ENCODE results near the gene ZNRF2. TPM values are rescaled to one million over a fixed set of nuclear protein-coding genes. Genes with fewer than 3 reads are reported as not detected.
"Not testable (repeated sequence)": the region's sequence is repeated elsewhere in the genome, so short reads cannot be mapped to it uniquely, and the experiment has no call there.

Gene ZNRF2
- total RNA-seq, 1 donor from 2014 or later, result 9.3 TPM

DNA sequence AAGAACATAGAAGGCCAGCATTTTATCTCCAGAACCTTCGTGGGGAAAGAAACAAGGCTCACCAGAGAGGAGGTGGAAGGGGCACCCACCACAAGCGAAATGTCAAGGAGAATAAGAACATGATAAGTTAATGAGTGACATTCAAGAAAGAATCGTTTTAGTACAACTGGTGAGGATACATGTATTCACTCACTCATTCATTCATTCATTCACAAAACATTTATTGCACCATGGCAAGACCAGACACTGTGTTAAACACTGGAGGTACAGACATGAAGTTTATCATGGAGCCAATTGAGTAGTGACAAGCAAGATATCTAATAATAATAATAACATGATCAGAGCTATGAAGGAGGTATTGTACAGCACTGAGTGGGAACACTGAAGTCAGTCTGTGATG is 1.7 kb upstream of the ZNRF2 start:
- intact Hi-C loops (cut with micrococcal nuclease), result no loop called here
- Mint-ChIP-seq H3K36me3 (ENCODE audit: low read depth) (peaks cover 10% of the 10 kb centered on the region), H3K9me3 (peaks cover 11% of the 10 kb centered on the region), H3K4me3 (no peak overlapping the region), H3K4me1 (ENCODE audit: low read depth) (peaks cover 29% of the 10 kb centered on the region), H3K27ac (no peak overlapping the region), H3K27me3 (ENCODE audit: insufficient read depth) (no peaks in the 10 kb centered on the region)
- DNase-seq (ENCODE audit: low spot score), result no peak

DNA sequence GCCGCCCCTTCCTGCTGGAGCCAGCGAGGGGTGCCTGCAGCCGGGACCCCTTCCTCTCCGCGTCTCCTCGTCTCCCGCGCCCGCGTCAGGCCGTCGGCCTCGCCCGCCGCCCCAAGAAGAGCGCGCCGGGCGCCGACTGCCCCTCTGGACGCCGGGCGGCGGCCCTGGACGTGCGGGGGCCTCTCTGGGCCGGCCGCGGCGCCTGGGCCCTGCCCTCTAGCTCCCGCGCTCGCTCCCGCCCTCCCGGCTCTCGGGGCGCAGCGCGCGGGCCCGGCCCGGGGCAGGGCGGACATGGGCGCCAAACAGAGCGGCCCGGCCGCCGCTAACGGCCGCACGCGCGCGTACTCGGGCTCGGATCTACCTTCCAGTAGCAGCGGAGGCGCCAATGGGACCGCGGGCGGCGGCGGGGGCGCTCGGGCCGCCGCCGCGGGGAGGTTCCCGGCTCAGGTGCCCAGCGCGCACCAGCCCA is 704 bp downstream of the ZNRF2 start:
- intact Hi-C loops (cut with micrococcal nuclease), result loop anchor here (2.0 kb wide), 1 partner anchor 128 kb away; no protein-coding TSS in a partner anchor
- Mint-ChIP-seq H3K4me3 (peak overlapping the region; percentile 78), H3K27ac (no peak overlapping the region), H3K36me3 (ENCODE audit: low read depth) (peaks cover 11% of the 10 kb centered on the region), H3K9me3 (peaks cover 11% of the 10 kb centered on the region), H3K4me1 (ENCODE audit: low read depth) (peaks cover 45% of the 10 kb centered on the region), H3K27me3 (ENCODE audit: insufficient read depth) (no peaks in the 10 kb centered on the region)
- DNase-seq (ENCODE audit: low spot score), result no peak

DNA sequence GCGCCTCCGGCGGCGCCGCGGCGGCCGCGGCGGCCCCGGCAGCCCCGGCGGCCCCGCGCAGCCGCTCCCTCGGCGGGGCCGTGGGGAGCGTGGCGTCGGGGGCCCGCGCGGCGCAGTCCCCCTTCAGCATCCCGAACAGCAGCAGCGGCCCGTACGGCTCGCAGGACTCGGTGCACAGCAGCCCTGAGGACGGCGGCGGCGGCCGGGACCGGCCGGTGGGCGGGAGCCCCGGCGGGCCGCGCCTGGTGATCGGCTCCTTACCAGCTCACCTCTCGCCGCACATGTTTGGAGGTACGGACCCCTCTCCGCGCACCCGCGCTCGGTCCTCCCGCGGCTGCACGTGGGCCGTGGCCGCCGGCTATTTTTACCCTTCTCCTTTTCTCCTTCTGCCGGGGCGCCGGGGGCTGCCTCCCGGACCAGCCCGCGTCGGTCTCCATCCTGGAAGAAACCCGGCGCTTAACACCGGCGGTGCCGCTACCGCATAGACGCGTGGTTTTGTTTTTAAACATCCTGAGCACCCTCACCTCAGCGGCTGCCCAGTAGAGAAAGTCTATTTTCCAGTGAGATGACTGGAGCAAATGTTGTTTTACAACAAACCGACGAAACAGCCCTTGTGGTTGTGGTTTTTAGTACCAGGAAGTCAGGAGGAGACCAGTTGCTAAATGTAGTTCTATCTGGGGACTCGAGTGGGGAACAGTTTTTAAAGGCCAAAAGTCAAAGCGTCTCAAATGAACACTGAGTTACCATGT is 1.3 kb downstream of the ZNRF2 start:
- Mint-ChIP-seq H3K4me3 (peak overlapping the region; percentile 98), H3K4me1 (ENCODE audit: low read depth) (peaks cover 50% of the 10 kb centered on the region), H3K36me3 (ENCODE audit: low read depth) (peaks cover 11% of the 10 kb centered on the region), H3K27me3 (ENCODE audit: insufficient read depth) (no peaks in the 10 kb centered on the region), H3K9me3 (peaks cover 11% of the 10 kb centered on the region), H3K27ac (peak overlapping the region; percentile 100)
- peak; percentile 66 for DNase-seq (ENCODE audit: low spot score)
- intact Hi-C loops (cut with micrococcal nuclease), result loop anchor here (1.0 to 2.0 kb wide), 5 partner anchors 23 to 185 kb away; no protein-coding TSS in a partner anchor

DNA sequence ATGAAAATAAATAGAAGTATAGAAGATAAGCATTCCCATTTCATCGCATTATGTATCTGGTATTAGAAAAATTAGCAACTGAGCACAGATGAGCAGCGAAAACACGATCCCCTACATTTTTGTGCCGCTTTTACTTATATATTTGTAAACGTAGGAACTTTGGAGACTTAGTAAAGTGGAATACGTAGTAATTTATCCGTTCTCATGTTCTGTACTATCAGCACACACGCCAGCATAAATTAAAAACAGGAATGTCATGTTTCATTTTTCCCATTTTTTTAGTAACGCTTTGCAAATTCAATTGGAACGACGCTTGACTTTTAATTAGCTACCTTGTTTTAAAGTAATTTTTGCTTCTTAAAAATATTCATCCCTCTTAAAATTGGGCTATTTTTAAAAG is 2.4 kb downstream of the ZNRF2 start:
- H3K4me3 Mint-ChIP-seq, result peak overlapping the region; percentile 98
- peaks cover 11% of the 10 kb centered on the region for H3K9me3 Mint-ChIP-seq
- DNase-seq (ENCODE audit: low spot score), result no peak
- intact Hi-C loops (cut with micrococcal nuclease), result loop anchor here (1.0 to 2.0 kb wide), 4 partner anchors 22 to 184 kb away; no protein-coding TSS in a partner anchor
- no peaks in the 10 kb centered on the region for H3K27me3 Mint-ChIP-seq (ENCODE audit: insufficient read depth)
- H3K36me3 Mint-ChIP-seq (ENCODE audit: low read depth), result peaks cover 14% of the 10 kb centered on the region
- peaks cover 50% of the 10 kb centered on the region for H3K4me1 Mint-ChIP-seq (ENCODE audit: low read depth)
- no peak overlapping the region for H3K27ac Mint-ChIP-seq

DNA sequence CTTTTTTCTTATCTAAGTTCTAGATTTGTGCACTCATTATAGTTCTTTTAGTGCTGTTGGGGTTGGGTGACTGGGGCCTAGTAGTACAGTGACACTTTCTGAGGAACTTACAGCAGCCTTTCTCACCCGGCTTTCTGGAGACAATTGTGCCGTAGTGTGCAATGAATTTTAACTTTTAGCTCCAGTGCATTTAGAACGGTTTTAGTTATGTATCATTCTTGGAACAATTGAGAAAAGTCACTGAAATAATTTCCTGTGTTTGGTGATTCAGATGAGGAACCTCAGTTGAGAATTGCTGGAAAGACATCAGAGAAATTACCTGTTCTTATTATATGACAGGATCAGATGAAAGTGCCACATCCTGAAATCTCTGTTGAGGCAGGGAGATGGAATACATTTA is 3.2 kb downstream of the ZNRF2 start:
- peaks cover 16% of the 10 kb centered on the region for H3K36me3 Mint-ChIP-seq (ENCODE audit: low read depth)
- not testable (repeated sequence) for DNase-seq (ENCODE audit: low spot score); H3K27me3 Mint-ChIP-seq (ENCODE audit: insufficient read depth); H3K27ac Mint-ChIP-seq
- H3K9me3 Mint-ChIP-seq, result peaks cover 11% of the 10 kb centered on the region
- intact Hi-C loops (cut with micrococcal nuclease), result loop anchor here (2.0 kb wide), 1 partner anchor 183 kb away; no protein-coding TSS in a partner anchor
- H3K4me1 Mint-ChIP-seq (ENCODE audit: low read depth), result peaks cover 55% of the 10 kb centered on the region
- peak overlapping the region; percentile 29 for H3K4me3 Mint-ChIP-seq

DNA sequence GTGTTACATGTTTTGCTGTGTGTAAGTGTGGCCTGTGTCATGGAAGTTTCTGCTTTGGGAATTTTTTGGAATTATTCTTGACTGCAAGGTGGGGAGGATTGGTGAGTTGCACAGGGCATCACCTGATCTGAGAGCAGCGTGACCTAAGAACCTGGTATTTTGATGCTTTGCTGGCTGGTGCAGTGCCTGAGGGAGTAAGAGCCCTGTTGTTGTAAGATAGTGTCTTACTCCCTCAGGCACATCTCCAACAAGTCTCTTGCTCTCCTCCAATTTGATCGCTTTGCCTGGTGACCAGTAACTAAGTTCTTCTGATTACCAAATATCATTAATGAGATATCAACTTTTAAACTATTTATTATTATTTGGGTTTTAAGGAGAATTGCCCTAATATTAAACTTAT is 5.2 kb downstream of the ZNRF2 start:
- DNase-seq (ENCODE audit: low spot score); H3K27me3 Mint-ChIP-seq (ENCODE audit: insufficient read depth); H3K27ac Mint-ChIP-seq; intact Hi-C loops (cut with micrococcal nuclease): not testable (repeated sequence)
- peaks cover 19% of the 10 kb centered on the region for H3K36me3 Mint-ChIP-seq (ENCODE audit: low read depth)
- peaks cover 11% of the 10 kb centered on the region for H3K9me3 Mint-ChIP-seq
- H3K4me3 Mint-ChIP-seq, result peak overlapping the region; percentile 36
- H3K4me1 Mint-ChIP-seq (ENCODE audit: low read depth), result peaks cover 59% of the 10 kb centered on the region

DNA sequence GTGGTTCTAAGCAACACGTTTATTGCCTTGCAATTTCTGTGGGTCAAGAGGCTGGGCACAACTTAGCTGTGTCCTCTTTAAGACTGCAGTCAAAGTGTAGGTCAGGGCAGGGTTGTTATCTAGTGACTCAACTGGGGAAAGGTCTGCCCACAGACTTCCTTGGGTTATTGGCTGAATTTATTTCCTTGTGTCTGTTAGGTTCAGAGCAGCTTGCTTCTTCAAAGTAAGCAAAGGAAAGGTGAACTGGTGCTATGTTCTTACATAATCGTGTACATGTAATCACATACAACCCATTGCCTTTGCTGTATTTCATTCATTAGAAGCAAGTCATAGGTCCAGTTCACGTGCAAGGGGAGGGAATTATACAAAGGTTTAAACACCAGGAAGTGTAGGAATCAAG is 5.9 kb downstream of the ZNRF2 start:
- DNase-seq (ENCODE audit: low spot score); H3K27me3 Mint-ChIP-seq (ENCODE audit: insufficient read depth); H3K27ac Mint-ChIP-seq; intact Hi-C loops (cut with micrococcal nuclease); H3K4me3 Mint-ChIP-seq: not testable (repeated sequence)
- peaks cover 64% of the 10 kb centered on the region for H3K4me1 Mint-ChIP-seq (ENCODE audit: low read depth)
- H3K36me3 Mint-ChIP-seq (ENCODE audit: low read depth), result peaks cover 19% of the 10 kb centered on the region
- H3K9me3 Mint-ChIP-seq, result peaks cover 11% of the 10 kb centered on the region

DNA sequence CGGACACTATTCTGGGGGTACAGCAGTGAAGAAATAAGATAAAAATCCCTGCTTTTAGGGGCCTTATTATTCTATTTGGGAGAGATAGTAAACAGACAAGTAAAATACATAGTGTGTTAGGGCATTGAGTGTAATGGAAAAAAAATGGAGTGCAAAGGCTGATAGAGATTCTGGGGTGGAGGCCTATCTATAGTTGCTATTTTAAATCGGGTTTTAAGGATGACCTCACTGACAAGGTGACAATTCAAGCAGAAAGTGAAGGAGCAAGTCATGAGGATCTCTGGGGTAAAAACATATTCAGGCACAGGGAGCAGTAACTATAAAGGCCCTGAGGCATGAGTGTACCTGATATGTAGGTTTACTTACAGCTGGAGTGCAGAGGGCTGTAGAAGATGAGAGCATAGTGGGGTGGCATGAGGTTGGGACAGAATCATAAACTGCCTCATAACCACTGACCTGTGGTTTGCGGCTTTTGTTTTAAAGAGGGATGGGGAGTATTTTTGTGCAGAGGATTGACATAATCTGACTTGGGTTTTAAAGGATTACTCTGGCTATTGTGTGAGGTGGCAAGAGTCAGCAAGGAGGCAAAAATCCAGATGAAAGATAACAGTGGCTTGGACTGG is 8.1 kb downstream of the ZNRF2 start:
- DNase-seq (ENCODE audit: low spot score); H3K36me3 Mint-ChIP-seq (ENCODE audit: low read depth); H3K4me3 Mint-ChIP-seq; H3K27me3 Mint-ChIP-seq (ENCODE audit: insufficient read depth); H3K9me3 Mint-ChIP-seq; H3K27ac Mint-ChIP-seq; intact Hi-C loops (cut with micrococcal nuclease): not testable (repeated sequence)
- peaks cover 51% of the 10 kb centered on the region for H3K4me1 Mint-ChIP-seq (ENCODE audit: low read depth)

DNA sequence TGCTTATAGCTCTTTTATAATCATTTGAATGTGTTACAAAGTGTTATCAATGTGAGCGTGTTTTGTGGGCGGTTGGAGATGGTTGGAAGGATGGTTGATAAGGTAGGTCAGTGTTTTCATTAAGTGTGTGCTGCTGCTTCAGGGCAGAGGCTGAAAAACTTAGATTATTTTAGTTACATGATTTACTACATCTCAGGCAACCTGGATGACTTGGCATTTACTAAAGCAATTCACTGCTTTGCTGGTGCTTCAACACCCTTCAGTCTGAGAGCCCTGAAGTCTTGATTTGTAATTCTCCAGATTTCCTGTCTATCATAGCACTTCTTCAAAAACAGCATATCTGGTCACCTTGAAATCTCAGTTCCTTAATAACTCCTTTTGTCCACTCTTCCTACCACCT is 11.9 kb downstream of the ZNRF2 start:
- H3K36me3 Mint-ChIP-seq (ENCODE audit: low read depth); H3K9me3 Mint-ChIP-seq; DNase-seq (ENCODE audit: low spot score); H3K27ac Mint-ChIP-seq; H3K4me3 Mint-ChIP-seq; H3K27me3 Mint-ChIP-seq (ENCODE audit: insufficient read depth); intact Hi-C loops (cut with micrococcal nuclease): not testable (repeated sequence)
- H3K4me1 Mint-ChIP-seq (ENCODE audit: low read depth), result peaks cover 25% of the 10 kb centered on the region

DNA sequence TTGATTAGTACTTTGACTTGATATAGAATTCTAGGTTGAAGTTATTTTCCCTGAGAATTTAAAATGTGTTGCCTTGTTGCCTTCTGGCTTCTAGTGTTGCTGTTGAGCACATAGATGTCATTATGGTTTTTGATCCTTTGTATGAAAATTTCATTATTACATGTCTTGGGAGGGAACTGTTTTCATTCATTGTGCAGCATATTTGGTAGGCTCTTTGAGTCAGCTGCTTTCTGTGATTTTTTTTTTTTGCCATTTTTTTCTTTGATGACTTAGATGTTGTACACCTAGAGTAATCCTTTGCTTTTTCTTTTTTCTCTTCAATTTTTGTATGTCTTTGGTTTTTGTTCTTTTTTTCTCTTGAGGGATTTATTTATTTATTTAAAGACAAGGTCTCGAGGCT is 13.1 kb downstream of the ZNRF2 start:
- H3K36me3 Mint-ChIP-seq (ENCODE audit: low read depth); DNase-seq (ENCODE audit: low spot score); H3K27ac Mint-ChIP-seq; H3K4me3 Mint-ChIP-seq; H3K27me3 Mint-ChIP-seq (ENCODE audit: insufficient read depth); intact Hi-C loops (cut with micrococcal nuclease); H3K9me3 Mint-ChIP-seq: not testable (repeated sequence)
- peaks cover 21% of the 10 kb centered on the region for H3K4me1 Mint-ChIP-seq (ENCODE audit: low read depth)

DNA sequence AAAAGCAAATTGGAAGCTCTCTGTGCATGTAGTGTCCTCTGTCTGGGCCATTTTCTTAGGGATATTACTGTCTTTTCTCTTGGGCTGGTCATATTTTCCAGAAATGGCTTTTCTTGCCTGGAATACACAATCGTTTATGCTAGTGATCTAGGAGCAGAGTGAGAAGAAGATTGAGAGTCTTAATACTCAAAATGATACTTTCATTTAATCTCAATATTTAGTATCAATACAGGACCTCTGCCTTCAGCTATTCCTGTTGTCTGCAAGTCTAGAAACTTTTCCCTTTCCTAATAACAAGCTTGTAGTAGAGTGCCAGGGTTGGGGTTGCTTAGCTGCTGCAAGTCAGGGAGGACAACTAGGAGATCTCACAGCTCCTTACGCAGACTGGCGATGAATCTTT is 14.0 kb downstream of the ZNRF2 start:
- H3K4me1 Mint-ChIP-seq (ENCODE audit: low read depth), result peaks cover 17% of the 10 kb centered on the region
- DNase-seq (ENCODE audit: low spot score); H3K4me3 Mint-ChIP-seq; H3K9me3 Mint-ChIP-seq; intact Hi-C loops (cut with micrococcal nuclease); H3K27me3 Mint-ChIP-seq (ENCODE audit: insufficient read depth); H3K36me3 Mint-ChIP-seq (ENCODE audit: low read depth); H3K27ac Mint-ChIP-seq: not testable (repeated sequence)

DNA sequence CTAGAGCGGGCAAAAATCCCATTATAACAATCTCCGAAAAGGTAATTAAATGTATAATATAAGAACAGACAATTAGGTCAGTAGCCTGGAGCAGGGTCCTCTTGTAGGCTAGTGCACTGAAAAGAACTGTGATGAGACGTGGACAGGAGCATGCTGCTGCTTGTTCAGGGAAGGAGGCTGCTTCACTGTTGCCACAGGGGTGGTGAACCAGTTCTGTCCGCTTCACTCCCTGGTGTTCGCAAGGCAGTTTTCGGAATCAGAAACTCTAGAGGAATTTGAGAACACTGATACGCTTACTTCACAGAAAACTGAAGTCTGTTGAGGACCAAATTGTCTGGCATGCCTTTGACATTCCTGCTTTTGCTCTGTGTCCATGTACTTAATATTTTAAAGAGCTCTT is 17.4 kb downstream of the ZNRF2 start:
- no peaks in the 10 kb centered on the region for H3K9me3 Mint-ChIP-seq
- no peak overlapping the region for H3K27ac Mint-ChIP-seq
- no peaks in the 10 kb centered on the region for H3K27me3 Mint-ChIP-seq (ENCODE audit: insufficient read depth)
- intact Hi-C loops (cut with micrococcal nuclease), result no loop called here
- DNase-seq (ENCODE audit: low spot score), result no peak
- peaks cover 11% of the 10 kb centered on the region for H3K4me1 Mint-ChIP-seq (ENCODE audit: low read depth)
- no peak overlapping the region for H3K4me3 Mint-ChIP-seq
- H3K36me3 Mint-ChIP-seq (ENCODE audit: low read depth), result no peaks in the 10 kb centered on the region

DNA sequence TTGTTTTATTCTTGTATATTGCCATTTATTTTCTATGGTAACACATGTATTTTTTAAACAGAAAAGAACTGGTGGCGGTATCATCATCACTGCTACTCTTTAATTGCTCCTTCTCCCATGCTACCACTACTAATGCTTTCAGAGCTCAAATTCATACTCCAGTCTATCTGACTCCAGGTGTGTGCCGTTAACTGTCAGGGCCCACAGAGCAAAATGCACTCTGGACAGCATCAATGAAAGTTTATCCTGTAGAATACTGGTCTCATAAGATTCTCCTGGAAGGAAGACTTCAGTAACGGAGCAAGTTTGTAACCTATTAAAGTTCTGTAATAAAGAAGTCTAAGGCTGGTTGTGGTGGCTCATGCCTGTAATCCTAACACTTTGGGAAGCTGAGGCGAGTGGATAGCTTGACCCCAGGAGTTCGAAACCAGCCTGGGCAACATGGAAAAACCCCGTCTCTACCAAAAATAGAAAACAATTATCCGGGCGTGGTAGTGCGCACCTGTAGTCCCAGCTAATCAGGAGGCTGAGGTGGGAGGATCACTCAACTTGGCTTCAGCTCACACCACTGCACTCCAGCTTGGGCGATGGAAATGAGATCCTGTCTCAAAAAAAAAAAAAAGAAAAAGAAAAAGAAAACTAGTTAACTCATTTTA is 18.4 kb downstream of the ZNRF2 start:
- no peak for DNase-seq (ENCODE audit: low spot score)
- no peak overlapping the region for H3K4me3 Mint-ChIP-seq
- no peaks in the 10 kb centered on the region for H3K36me3 Mint-ChIP-seq (ENCODE audit: low read depth)
- H3K27me3 Mint-ChIP-seq (ENCODE audit: insufficient read depth), result no peaks in the 10 kb centered on the region
- intact Hi-C loops (cut with micrococcal nuclease), result no loop called here
- H3K27ac Mint-ChIP-seq, result no peak overlapping the region
- no peaks in the 10 kb centered on the region for H3K9me3 Mint-ChIP-seq
- peaks cover 17% of the 10 kb centered on the region for H3K4me1 Mint-ChIP-seq (ENCODE audit: low read depth)

Measured in activated T-helper 1 cell treated with anti-CD3 and anti-CD28 coated beads, Interleukin-12 subunit alpha, Interleukin-12 subunit beta, Interleukin-2, Interleukin-4 antibody, amounts not matched to agents 30 ng/mL and 10 ng/mL and 1 ng/mL, durations not matched to agents 14 hours and 24 hours and 36 hours (primary cell).